Kidney epithelial cell (primary cell): Measurements from ENCODE around the gene SPTBN4. TPM values are rescaled to one million over a fixed set of nuclear protein-coding genes. Genes with fewer than 3 reads are reported as not detected.

Experiments used
- DNase-seq: peaks from one replicate; pipeline ENCODE4 v3.0.0-alpha.2; 2010; ENCODE audit warnings: low read depth
- H3K27me3 ChIP-seq: 2 replicates; pipeline ENCODE4 v1.6.0; 2011; ENCODE audit warnings: low read length; ENCODE audit not compliant: control insufficient read depth, insufficient read depth
- H3K36me3 ChIP-seq: 2 replicates; pipeline ENCODE4 v1.5.1; 2011; ENCODE audit warnings: low read length; ENCODE audit not compliant: control insufficient read depth, insufficient read depth
- H3K4me3 ChIP-seq: 2 replicates; pipeline ENCODE4 v1.5.1; 2011; ENCODE audit warnings: low read depth, mild to moderate bottlenecking, control low read depth, low read length
- total RNA-seq: library from RNA; depleted of rRNA; stranded (reverse); fragments of >200 nt; gene quantifications from 2 replicates; pipeline ENCODE4 v1.2.3, GENCODE V29; 2015
- TF ChIP-seq, protein P1 (sequence below): IDR thresholded peaks from 2 replicates; pipeline ENCODE4 v1.5.1; 2011; ENCODE audit warnings: mild to moderate bottlenecking, moderate library complexity, low read length, control low read depth, inconsistent platforms; ENCODE audit not compliant: insufficient read depth, poor library complexity, severe bottlenecking

The SPTBN4 gene
- total RNA-seq, 1 donor from 2014 or later, result 2.4 TPM

DNA sequence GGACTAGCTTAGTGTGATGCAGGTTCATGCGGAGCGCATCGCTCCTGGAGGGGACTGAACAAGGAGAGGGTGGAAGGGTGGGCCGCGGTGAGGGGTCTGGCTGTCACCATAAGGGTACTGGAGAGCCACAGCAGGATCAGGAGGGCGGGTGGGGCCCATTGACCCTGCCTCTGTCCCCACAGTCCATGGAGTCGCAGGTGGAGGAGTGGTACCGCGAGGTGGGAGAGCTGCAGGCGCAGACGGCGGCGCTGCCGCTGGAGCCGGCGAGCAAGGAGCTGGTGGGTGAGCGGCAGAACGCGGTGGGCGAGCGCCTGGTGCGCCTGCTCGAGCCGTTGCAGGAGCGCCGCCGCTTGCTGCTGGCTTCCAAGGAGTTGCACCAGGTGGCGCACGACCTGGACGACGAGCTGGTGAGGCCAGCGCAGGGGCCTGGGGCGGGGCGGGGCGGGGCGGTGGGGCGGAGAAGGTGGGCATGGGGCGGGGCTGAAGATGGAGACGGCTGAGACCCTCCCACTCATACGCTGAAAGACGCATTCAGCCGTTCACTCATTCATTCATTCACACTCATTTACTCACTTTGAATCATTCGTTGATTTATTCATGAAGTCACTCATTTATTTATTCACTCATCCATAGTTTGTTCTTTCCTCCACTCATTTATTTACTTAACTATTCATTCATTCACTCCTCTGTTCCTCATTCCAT, 82.4 kb downstream of the SPTBN4 start:
- no peak overlapping the region for H3K4me3 ChIP-seq
- peaks cover 18% of the 10 kb centered on the region for H3K27me3 ChIP-seq
- TF ChIP-seq, protein P1, sequence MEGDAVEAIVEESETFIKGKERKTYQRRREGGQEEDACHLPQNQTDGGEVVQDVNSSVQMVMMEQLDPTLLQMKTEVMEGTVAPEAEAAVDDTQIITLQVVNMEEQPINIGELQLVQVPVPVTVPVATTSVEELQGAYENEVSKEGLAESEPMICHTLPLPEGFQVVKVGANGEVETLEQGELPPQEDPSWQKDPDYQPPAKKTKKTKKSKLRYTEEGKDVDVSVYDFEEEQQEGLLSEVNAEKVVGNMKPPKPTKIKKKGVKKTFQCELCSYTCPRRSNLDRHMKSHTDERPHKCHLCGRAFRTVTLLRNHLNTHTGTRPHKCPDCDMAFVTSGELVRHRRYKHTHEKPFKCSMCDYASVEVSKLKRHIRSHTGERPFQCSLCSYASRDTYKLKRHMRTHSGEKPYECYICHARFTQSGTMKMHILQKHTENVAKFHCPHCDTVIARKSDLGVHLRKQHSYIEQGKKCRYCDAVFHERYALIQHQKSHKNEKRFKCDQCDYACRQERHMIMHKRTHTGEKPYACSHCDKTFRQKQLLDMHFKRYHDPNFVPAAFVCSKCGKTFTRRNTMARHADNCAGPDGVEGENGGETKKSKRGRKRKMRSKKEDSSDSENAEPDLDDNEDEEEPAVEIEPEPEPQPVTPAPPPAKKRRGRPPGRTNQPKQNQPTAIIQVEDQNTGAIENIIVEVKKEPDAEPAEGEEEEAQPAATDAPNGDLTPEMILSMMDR, result peak; percentile 46
- DNase-seq, result no peak
- no peaks in the 10 kb centered on the region for H3K36me3 ChIP-seq

DNA sequence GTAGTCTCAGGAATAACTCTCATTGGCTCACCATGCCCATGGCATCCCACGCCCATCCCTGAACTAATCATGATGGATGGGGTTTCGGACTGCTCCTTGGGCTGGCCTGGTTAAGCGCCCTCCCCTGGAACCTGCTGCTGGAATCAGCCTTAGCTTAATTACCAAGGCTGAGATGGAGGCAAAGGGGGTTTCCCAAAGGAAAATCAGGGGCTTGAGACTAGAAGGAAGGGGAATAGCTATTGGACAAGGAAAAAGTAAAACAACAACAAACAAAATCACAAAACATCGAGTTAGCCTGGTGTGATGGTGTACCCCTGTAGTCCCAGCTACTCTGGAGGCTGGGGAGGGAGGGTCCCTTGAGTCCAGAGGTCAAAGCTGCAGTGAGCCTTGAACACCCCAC, 84.2 kb downstream of the SPTBN4 start:
- Histone ChIP-seq H3K4me3 (no peak overlapping the region), H3K27me3 (peaks cover 34% of the 10 kb centered on the region), H3K36me3 (no peaks in the 10 kb centered on the region)
- DNase-seq, result no peak
- TF ChIP-seq, protein P1, result no peak

DNA sequence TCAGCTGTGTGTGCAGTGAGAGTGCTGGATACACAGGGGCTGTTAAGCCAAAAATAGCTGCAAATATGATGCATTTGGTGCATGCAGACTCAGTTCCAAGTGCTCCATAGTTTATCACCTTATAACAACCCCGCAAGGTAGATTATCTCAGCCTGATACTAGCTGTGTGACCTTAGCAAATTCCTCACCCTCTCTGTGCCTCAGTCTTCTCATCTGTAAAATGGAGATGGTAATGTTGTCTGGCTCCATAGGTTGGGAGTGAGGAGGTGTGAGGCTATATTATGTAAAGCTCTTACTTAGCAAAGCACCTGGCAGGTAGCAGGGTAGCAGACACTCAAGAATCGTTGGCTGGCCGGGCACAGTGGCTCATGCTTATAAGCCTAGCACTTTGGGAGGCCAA, 86.0 kb downstream of the SPTBN4 start:
- no peak for DNase-seq
- H3K27me3 ChIP-seq, result peaks cover 42% of the 10 kb centered on the region
- H3K4me3 ChIP-seq, result no peak overlapping the region
- no peaks in the 10 kb centered on the region for H3K36me3 ChIP-seq
- TF ChIP-seq, protein P1, result no peak

DNA sequence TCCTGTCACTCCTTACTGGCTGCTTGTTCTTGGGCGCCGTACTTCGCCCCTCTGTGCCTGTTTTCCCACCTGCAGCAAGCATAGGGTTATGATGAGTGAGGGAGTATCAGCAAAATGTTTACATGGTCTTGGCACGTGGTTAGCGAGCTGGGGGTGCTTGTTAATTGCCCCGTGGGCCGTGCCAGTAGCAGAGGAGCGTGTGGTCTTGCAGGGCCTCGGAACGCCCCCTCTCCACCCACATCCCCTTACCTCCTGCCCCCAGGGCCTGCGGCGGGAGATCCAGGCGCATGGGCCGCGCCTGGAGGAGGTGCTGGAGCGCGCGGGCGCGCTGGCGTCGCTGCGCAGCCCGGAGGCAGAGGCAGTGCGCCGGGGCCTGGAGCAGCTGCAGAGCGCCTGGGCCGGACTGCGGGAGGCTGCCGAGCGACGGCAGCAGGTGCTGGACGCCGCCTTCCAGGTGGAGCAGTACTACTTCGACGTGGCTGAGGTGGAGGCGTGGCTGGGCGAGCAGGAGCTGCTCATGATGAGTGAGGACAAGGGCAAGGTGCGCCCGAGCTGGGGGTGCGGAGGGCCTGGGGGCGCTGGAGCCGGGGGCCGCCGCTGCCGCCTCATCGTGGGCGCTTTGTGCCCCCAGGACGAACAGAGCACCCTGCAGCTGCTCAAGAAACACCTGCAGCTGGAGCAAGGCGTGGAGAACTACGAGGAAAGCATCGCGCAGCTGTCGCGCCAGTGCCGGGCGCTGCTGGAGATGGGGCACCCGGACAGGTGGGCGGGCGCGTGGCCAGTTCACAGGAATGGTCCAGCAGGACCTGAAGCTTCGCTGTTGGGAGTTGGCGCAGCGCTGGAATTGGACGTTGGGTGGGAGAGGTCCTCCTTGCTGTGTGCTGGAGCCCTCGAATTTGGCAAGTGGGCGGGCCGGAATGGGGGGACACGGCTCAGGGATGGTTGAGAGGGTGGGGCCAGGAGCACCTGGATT, 87.4 kb downstream of the SPTBN4 start:
- TF ChIP-seq, protein P1, result no peak
- DNase-seq, result no peak
- H3K36me3 ChIP-seq, result no peaks in the 10 kb centered on the region
- H3K4me3 ChIP-seq, result no peak overlapping the region
- peaks cover 38% of the 10 kb centered on the region for H3K27me3 ChIP-seq

DNA sequence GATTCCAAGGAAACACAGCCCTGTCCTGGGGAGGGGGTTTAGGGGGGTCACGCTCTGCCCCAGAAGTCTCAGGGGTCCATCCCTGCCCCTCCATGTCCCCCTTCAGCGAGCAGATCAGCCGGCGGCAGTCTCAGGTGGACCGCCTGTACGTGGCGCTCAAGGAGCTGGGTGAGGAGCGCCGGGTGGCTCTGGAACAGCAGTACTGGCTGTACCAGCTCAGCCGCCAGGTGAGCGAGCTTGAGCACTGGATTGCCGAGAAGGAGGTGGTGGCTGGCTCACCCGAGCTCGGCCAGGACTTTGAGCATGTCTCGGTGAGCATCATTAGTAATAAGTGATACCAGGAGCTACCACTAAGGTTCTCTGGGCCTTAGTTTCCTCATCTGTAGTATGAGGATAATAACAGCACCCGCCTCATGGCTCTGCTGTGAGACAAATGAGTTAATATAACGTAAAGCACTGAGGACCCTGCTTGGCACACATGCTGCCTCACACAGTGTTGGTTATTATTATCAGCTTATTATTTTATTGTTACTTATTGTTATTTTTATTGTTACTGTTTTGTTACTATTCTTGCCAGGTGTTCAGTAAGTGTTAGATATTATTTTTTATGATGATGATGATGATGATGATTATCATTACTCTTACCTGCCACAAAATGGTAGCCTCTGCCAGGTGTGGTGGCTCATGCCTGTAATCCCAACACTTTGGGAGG, 89.3 kb downstream of the SPTBN4 start:
- peaks cover 47% of the 10 kb centered on the region for H3K27me3 ChIP-seq

More for the DNA sequence above, 89.3 kb downstream of the SPTBN4 start:
- Histone ChIP-seq H3K4me3 (no peak overlapping the region), H3K36me3 (no peaks in the 10 kb centered on the region)
- DNase-seq, result no peak
- TF ChIP-seq, protein P1, result no peak
